ENCODE data around the gene SERHL2.
"Not testable (repeated sequence)": the region's sequence is repeated elsewhere in the genome, so short reads cannot be mapped to it uniquely, and the experiment has no call there.

The SERHL2 gene

DNA sequence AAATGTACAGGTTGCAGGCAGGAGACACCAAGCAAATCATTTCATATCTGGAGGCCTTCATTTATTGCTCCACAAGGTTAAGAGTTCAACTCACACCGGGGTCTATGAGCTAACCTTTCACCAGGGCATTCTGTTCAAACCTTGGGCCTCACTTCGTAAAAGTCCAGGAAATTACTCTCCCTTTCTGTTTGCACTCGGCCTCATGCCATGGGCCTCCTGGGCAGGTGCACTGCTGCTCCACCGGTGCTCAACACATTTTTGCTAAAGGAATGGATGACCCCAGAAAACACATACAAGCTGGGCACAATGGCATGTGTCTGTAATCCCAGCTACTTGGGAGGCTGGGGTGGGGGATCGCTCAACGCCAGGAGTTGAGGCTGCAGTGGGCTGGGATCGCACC is 17.6 kb upstream of the SERHL2 start:
- DNase-seq, result no peak

- DNase-seq, result not testable (repeated sequence)
Measured at GRCh38 chr22:42536634-42537033, 17.1 kb upstream of the SERHL2 start.

DNA sequence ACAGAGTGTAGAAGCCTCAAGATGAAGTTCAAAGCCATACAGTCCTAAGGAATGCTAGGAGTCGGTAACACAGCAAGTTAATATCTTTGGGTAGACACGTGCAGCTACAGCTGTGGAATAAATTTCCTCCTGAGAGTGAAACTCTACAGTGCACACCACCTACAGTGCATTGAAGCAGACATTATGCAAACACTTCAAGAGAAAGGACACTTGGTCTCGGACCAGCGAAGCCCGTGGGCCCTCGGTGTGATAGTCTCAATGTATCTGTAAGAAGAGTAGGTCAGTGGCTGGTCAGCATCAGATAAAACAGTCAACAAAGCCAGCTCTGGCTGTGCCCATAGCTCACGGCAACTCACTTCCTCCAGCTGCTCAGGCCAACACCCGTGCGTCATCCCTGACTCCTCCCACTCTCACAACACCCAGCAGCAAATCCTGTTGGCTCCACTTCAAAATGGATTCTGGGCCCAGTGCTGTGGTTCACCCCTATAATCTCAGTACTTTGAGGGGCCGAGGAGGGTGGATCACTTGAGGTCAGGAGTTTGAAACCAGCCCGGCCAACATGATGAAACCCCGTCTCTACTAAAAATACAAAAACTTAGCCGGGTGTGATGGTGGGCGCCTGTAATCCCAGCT is 16.4 kb upstream of the SERHL2 start:
- DNase-seq, result not testable (repeated sequence)

DNA sequence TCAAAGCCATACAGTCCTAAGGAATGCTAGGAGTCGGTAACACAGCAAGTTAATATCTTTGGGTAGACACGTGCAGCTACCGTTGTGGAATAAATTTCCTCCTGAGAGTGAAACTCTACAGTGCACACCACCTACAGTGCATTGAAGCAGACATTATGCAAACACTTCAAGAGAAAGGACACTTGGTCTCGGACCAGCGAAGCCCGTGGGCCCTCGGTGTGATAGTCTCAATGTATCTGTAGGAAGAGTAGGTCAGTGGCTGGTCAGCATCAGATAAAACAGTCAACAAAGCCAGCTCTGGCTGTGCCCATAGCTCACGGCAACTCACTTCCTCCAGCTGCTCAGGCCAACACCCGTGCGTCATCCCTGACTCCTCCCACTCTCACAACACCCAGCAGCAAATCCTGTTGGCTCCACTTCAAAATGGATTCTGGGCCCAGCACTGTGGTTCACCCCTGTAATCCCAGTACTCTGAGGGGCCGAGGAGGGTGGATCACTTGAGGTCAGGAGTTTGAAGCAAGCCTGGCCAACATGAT is 14.5 kb upstream of the SERHL2 start:
- DNase-seq, result not testable (repeated sequence)

DNA sequence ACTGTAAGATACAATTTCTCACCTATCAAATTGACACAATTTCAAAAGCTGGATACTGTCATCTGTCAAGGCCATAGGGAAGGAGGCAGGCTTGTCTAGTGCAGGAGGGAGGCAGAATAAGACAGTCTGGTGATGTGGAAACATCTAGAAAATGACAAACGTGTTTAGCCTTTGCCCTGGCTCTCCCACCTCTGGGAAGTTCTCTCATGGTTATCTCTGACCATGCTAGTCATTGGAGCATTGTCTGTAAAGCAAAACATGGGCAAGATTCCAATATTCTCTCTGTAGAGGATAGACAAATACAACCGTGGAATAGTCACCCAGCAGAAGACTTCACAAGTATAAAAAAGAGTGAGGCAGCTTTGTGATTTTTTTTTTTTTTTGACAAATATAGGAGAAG is 9.1 kb upstream of the SERHL2 start:
- no peak for DNase-seq

GRCh38 chr22:42547562-42547961 is 6.2 kb upstream of the SERHL2 start:
- no peak for DNase-seq

- DNase-seq, result not testable (repeated sequence)
Measured at GRCh38 chr22:42548126-42548525, 5.6 kb upstream of the SERHL2 start.

DNA sequence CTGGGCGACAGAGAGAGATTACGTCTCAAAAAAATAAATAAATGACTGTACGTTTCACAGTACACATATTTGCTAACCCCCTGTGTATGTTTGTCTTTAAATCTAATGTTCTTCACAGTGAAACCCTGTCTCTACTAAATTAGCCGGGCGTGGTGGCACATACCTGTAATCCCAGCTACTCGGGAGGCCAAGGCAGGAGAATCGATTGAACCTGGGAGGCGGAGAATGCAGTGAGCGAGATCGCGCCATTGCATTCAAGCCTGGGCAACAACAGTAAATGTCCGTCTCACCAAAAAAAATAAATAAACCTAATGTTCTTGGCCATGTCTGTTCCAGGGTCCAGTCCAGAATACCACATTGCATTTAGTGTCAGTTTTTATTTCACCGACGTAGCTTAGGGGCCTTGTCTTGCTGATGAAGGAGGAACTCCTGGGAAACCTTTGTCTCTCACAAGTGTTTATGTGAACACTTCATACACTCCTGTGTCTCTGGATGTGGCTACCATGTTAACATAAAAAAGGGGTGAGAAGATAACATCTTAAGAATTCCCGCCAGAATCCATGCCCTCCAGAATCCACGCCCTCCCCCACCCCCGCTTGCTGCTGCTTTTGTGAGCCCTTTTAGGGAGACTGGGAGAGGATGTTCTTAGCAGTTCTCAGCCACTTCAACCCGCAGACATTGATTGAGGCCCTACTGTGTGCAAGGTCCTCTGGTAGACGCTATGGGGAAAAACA is 5.0 kb upstream of the SERHL2 start:
- DNase-seq, result no peak

DNA sequence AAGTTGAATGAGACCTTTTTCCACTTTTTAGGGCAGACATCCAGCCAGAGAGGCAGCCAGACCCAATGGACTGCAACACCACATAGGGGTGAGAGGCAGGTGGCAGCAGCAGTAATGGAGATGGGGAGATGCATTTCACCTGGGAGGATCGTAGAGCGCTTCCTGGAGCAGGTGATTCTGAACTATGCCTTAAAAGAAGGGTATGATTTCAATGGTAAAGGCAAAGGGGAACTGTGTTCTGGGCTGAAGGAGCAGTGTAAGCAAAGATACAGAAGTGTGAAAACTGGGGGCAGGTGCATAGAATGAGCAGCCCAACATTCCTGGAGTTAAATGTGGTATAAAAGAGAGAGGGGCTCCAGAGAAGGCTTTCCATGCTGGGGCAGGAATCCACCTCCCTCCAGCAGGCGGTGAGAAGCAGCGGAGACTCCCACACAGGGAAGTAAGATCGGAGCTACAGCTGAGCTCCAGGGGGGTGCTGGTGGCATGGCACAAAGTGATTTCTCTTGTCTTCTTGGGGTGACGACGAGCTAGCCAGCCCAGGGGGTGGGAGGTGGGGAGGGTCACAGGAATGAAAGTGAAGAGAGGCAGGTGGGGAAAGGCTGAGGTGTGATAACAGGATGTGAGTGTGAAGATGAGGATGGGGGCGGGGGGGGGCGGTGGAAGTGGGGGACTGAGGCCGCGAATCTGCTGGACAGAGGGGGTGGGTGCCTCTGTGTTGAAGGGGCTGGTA is 4.3 kb upstream of the SERHL2 start:
- DNase-seq, result no peak

DNA sequence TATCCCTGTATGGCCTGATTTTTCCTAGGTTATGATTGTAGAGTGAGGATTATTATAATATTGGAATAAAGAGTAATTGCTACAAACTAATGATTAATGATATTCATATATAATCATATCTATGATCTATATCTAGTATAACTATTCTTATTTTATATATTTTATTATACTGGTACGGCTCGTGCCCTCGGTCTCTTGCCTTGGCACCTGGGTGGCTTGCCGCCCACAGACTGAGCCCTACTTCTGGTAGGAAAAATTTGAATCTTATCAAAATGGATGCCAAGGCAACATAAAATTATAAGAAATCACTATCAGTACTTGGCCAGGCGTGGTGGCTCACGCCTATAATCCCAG is 1.5 kb upstream of the SERHL2 start:
- DNase-seq, result not testable (repeated sequence)

- DNase-seq, result no peak
Measured at GRCh38 chr22:42560381-42560780, 6.6 kb downstream of the SERHL2 start.

- peak; percentile 44 for DNase-seq
Measured at GRCh38 chr22:42560781-42561180, 7.0 kb downstream of the SERHL2 start.

- no peak for DNase-seq
Measured at GRCh38 chr22:42561856-42562255, 8.1 kb downstream of the SERHL2 start.

- peak; percentile 37 for DNase-seq
Measured at GRCh38 chr22:42562279-42562678, 8.5 kb downstream of the SERHL2 start.

- DNase-seq, result no peak
Measured at GRCh38 chr22:42562684-42563083, 8.9 kb downstream of the SERHL2 start.

- DNase-seq, result not testable (repeated sequence)
Measured at GRCh38 chr22:42563943-42564342, 10.2 kb downstream of the SERHL2 start.

DNA sequence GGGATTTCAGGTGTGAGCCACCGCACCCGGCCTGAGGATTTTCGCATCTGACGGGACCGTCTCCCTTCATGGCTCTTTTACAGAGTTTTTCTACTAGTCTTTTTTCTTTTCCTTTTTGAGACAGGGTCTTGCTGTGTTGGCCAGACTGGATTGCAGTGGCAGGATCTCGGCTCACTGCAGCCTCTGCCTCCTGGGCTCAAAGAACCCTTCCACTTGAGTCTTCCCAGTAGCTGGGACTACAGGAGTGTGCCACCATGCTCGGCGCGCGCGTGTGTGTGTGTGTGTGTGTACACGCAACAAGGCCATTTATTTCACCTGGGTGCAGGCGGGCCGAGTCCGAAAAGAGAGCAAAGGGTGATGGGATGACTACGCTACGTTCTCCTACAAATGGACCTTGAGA is 10.9 kb downstream of the SERHL2 start:
- no peak for DNase-seq

DNA sequence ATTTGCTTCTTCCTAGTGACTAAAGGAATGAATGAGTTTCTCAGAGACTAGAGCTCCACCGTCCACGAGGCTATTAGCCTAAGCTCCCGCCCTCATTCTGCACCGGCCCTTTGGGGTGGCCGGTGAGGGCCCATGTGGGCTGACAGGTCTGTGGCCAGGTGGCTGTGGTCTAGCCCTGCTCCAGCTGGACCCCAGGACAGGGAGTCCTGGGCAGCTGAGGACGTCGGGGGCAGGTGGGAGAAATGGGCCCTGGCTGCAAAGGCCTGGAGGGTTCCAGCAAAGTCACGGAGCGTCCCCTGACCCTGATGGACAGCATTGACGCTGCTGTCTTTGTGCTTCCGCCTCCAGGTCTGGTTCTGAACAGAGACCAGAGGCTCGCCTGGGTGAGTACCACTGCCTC is 12.2 kb downstream of the SERHL2 start:
- no peak for DNase-seq

DNA sequence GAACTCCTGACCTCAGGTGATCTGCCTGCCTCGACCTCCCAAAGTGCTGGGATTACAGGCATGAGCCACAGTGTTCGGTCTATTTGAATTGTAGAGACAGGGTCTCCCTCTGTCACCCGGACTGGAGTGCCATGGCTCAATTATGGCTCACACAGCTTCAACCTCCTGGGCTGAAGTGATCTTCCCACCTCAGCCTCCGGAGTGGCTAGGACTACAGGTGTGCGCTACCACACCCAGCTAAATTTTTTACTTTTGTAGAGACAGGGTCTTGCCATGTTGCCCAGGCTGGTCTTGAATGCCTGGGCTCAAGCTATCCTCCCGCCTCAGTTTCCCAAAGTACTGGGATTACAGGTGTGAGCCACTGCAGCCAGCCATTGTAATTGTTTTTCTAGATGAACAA is 14.2 kb downstream of the SERHL2 start:
- DNase-seq, result not testable (repeated sequence)

GRCh38 chr22:42570580-42570979 is 16.8 kb downstream of the SERHL2 start:
- DNase-seq, result not testable (repeated sequence)

- DNase-seq, result not testable (repeated sequence)
Measured at GRCh38 chr22:42571068-42571467, 17.3 kb downstream of the SERHL2 start.

GRCh38 chr22:42574046-42574445 is 20.3 kb downstream of the SERHL2 start:
- not testable (repeated sequence) for DNase-seq

DNA sequence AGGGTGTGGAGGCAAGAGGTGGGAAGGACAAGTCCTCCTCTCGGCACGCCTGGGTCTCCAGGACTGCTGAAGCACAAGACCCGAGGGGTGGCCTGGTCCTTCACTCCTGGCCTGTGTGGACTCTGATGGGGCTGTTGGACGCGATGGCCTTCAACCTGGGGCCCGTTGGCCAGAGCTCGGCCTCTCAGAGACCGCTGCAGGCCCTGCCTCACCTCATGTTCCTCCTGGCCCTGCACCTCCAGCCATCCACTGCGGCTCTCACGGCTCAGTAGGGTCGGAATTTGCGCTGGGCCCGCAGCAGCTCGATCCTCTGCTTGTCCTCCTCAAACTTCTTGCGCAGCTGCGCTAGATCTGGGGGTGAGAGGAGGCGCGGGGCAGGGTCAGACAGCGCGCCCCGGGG is 20.7 kb downstream of the SERHL2 start:
- not testable (repeated sequence) for DNase-seq

Data from eye (tissue), 1 donor.